GM12891 (cell line): ENCODE results near the gene CTNNA2.

Source experiments
- PAX5 ChIP-seq: IDR thresholded peaks from 2 replicates; pipeline ENCODE4 v1.6.1; 2011; ENCODE audit warnings: low read length, moderate library complexity, mild to moderate bottlenecking; ENCODE audit not compliant: insufficient read depth, severe bottlenecking
- POLR2A ChIP-seq: IDR thresholded peaks from 2 replicates; pipeline ENCODE4 v1.6.1; 2011; ENCODE audit warnings: low read depth, low read length, control low read depth
- POLR2AphosphoS5 ChIP-seq: IDR thresholded peaks from 2 replicates; pipeline ENCODE4 v1.6.1; 2011; ENCODE audit warnings: low read depth, low read length, control low read depth
- POU2F2 ChIP-seq: IDR thresholded peaks from 2 replicates; pipeline ENCODE4 v1.6.1; 2011; ENCODE audit warnings: low read depth, mild to moderate bottlenecking, control low read depth, low read length, moderate library complexity
- SPI1 ChIP-seq: IDR thresholded peaks from 2 replicates; pipeline ENCODE4 v1.6.1; 2011; ENCODE audit warnings: low read depth, low read length, control low read depth
- TAF1 ChIP-seq: IDR thresholded peaks from 2 replicates; pipeline ENCODE4 v1.6.1; 2011; ENCODE audit warnings: low read depth, low read length, control low read depth

GRCh38 chr2:80549901-80550300, 1037.0 kb downstream of the CTNNA2 start:
- TF ChIP-seq POLR2A = no peak
- TF ChIP-seq PAX5 = no peak
- TF ChIP-seq TAF1 = no peak
- TF ChIP-seq POU2F2 = no peak
- no peak for TF ChIP-seq POLR2AphosphoS5
- TF ChIP-seq SPI1 = no peak
